ENCODE data around the gene HOMER1.
"Not testable (repeated sequence)": the region's sequence is repeated elsewhere in the genome, so short reads cannot be mapped to it uniquely, and the experiment has no call there.

HOMER1 gene

GRCh38 chr5:79413112-79413511 is 100.8 kb downstream of the HOMER1 start:
- no peak for DNase-seq

- DNase-seq, result no peak
These were observed 105.9 kb downstream of the HOMER1 start for GRCh38 chr5:79408028-79408427.

GRCh38 chr5:79407591-79407990 is 106.3 kb downstream of the HOMER1 start:
- no peak for DNase-seq

GRCh38 chr5:79401216-79401615 is 112.7 kb downstream of the HOMER1 start:
- no peak for DNase-seq

GRCh38 chr5:79399046-79399445 is 114.9 kb downstream of the HOMER1 start:
- DNase-seq, result no peak

GRCh38 chr5:79397080-79397479 is 116.9 kb downstream of the HOMER1 start:
- no peak for DNase-seq

GRCh38 chr5:79396265-79396664 is 117.7 kb downstream of the HOMER1 start:
- DNase-seq, result no peak

GRCh38 chr5:79395296-79395695 is 118.6 kb downstream of the HOMER1 start:
- no peak for DNase-seq

GRCh38 chr5:79392776-79393175 is 121.2 kb downstream of the HOMER1 start:
- DNase-seq, result no peak

- no peak for DNase-seq
These were observed 127.3 kb downstream of the HOMER1 start for GRCh38 chr5:79386679-79387078.

GRCh38 chr5:79385126-79385525 is 128.8 kb downstream of the HOMER1 start:
- not testable (repeated sequence) for DNase-seq

- DNase-seq, result no peak
These were observed 135.3 kb downstream of the HOMER1 start for GRCh38 chr5:79378510-79379186.

GRCh38 chr5:79357398-79357797 is 156.5 kb downstream of the HOMER1 start:
- DNase-seq, result no peak

GRCh38 chr5:79349881-79350280 is 164.1 kb downstream of the HOMER1 start:
- no peak for DNase-seq

- no peak for DNase-seq
These were observed 164.9 kb downstream of the HOMER1 start for GRCh38 chr5:79349047-79349446.

GRCh38 chr5:79346420-79346824 is 167.5 kb downstream of the HOMER1 start:
- DNase-seq, result no peak

- DNase-seq, result no peak
These were observed 179.9 kb downstream of the HOMER1 start for GRCh38 chr5:79333852-79334557.

GRCh38 chr5:79330071-79330470 is 183.9 kb downstream of the HOMER1 start:
- no peak for DNase-seq

GRCh38 chr5:79329453-79329852 is 184.5 kb downstream of the HOMER1 start:
- no peak for DNase-seq

Measured in stimulated activated CD4-positive, alpha-beta T cell treated with anti-CD3 and anti-CD28 coated beads, Interleukin-15, amount 100 ng/mL, for 24 hours (primary cell).